ENCODE measurements around the gene TXNDC8.

GRCh38 chr9:110327716-110328115 is 9.9 kb downstream of the TXNDC8 start:
- TF ChIP-seq GATA2 (IDR thresholded peaks at IDR 0.05; ENCODE audit: low read depth, low read length) (no peak), GATA3 (IDR thresholded peaks at IDR 0.05; ENCODE audit: low read depth, low read length) (no peak)

All from SH-SY5Y (cell line).